Mucosa of stomach (tissue), 1 donor: ENCODE measurements around the gene SPATS2L.

Experiments
- H3K27me3 ChIP-seq: one replicate; pipeline ENCODE4 v1.7.0; 2013; ENCODE audit warnings: mild to moderate bottlenecking, low read length; ENCODE audit not compliant: control insufficient read depth, insufficient read depth
- H3K36me3 ChIP-seq: one replicate; pipeline ENCODE4 v1.7.0; 2013; ENCODE audit warnings: low read length; ENCODE audit not compliant: control insufficient read depth, insufficient read depth
- H3K4me1 ChIP-seq: one replicate; pipeline ENCODE4 v1.7.0; 2013; ENCODE audit warnings: mild to moderate bottlenecking, low read length; ENCODE audit not compliant: control insufficient read depth, insufficient read depth
- H3K4me3 ChIP-seq: one replicate; pipeline ENCODE4 v1.7.0; 2013; ENCODE audit warnings: low read length
- H3K9ac ChIP-seq: one replicate; pipeline ENCODE4 v1.7.0; 2013; ENCODE audit warnings: mild to moderate bottlenecking, low read length, moderate library complexity
- H3K9me3 ChIP-seq: one replicate; pipeline ENCODE4 v1.7.0; 2013; ENCODE audit warnings: mild to moderate bottlenecking, low read length, moderate library complexity; ENCODE audit not compliant: control insufficient read depth
- donor health status: Pancreatic carcinoma.

Gene SPATS2L

DNA sequence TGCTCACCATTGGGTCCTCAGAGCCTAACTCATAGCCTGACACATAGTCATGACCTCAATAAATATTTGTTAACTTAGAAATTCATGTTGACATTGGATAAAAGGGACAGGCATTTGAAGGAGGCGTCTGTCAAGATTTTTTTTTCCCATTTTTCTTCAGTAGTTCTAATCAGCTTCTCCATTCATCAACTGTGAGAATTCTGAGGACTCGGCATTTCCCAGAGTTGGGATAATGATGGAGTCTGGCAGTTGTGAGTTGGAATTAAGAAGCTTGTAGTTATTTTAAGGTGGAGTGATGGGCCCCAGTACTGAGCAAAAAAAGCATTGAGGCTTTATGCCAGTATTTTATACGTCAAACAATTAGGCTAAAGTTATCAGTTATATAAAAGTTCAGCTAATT is 4.6 kb downstream of the SPATS2L start:
- no peaks in the 10 kb centered on the region for H3K36me3 ChIP-seq
- H3K9ac ChIP-seq = no peak overlapping the region
- no peaks in the 10 kb centered on the region for H3K9me3 ChIP-seq
- peaks cover 13% of the 10 kb centered on the region for H3K4me1 ChIP-seq
- no peak overlapping the region for H3K4me3 ChIP-seq
- H3K27me3 ChIP-seq = no peaks in the 10 kb centered on the region

DNA sequence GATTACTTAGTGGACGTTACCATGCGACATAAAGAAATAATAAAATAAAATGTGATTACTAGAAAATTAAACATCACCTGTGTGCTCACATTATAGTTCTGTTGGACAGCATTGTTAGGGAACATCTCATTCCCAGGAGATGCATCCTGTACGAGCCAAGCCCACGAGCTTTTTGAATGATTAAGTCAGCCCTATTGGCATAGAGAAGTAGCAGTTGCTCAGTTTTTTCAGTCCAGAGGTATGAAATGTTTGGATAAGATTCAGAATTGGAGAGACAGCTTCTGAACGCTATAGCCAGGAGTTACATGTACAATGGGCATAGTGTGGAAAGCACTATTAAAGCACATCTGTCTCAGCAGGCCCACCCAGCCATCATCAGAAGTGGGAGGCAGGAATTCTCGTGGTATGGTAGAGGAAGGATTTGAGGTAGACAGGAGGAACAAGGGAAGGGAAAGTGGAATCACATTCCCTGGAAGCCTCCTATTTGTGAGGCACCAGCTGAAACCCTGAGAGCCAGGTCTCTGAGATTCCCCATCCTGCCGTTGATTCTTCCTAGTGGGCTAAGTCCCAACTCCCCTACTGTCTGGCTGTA is 8.6 kb downstream of the SPATS2L start:
- Histone ChIP-seq H3K36me3 (no peaks in the 10 kb centered on the region), H3K9me3 (no peaks in the 10 kb centered on the region), H3K27me3 (no peaks in the 10 kb centered on the region), H3K4me1 (peaks cover 38% of the 10 kb centered on the region), H3K4me3 (no peak overlapping the region), H3K9ac (no peak overlapping the region)

DNA sequence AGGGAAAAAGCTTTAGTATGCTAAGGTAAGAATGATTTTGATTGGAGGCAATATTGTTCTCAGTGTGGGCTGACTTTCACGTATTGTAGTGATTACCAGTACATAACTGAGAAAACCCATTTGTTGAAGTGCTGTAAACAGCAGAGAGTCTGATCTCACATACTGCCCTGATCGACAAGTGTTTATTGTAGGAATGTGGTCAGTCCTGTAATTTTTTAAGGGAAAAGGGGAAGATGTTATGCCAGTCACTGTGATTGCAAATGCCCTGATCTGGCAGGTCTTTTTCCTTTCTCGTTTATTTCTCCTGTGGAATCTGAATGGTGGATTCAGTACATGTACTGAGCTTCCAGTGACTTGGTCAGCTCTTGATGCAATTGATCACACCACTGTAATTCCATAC is 11.5 kb downstream of the SPATS2L start:
- Histone ChIP-seq H3K36me3 (no peaks in the 10 kb centered on the region), H3K4me3 (no peak overlapping the region), H3K9ac (no peak overlapping the region), H3K9me3 (no peaks in the 10 kb centered on the region), H3K27me3 (no peaks in the 10 kb centered on the region), H3K4me1 (peaks cover 25% of the 10 kb centered on the region)

DNA sequence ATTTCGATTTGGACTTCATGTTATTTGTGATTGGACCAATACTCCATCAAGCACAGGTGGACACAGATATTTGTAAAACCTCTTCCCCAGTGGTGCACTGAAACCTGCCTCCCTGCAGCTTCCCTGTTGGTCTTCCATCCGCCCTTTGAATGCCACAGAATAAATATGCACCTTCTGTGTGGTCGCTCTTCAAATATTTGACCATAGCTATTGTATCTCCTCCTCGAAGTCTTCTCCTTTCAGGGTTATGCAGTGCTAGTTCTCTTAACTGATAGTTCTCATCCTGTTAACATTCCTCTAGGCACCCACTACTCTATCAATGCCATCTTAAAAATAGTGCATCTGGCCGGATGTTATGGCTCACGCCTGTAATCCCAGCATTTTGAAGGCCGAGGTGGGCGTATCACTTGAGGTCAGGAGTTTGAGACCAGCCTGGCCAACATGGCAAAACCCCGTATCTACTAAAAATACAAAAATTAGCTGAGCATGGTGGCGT is 12.5 kb downstream of the SPATS2L start:
- Histone ChIP-seq H3K36me3 (no peaks in the 10 kb centered on the region), H3K4me3 (no peak overlapping the region), H3K9me3 (no peaks in the 10 kb centered on the region), H3K4me1 (peaks cover 25% of the 10 kb centered on the region), H3K9ac (no peak overlapping the region), H3K27me3 (no peaks in the 10 kb centered on the region)

DNA sequence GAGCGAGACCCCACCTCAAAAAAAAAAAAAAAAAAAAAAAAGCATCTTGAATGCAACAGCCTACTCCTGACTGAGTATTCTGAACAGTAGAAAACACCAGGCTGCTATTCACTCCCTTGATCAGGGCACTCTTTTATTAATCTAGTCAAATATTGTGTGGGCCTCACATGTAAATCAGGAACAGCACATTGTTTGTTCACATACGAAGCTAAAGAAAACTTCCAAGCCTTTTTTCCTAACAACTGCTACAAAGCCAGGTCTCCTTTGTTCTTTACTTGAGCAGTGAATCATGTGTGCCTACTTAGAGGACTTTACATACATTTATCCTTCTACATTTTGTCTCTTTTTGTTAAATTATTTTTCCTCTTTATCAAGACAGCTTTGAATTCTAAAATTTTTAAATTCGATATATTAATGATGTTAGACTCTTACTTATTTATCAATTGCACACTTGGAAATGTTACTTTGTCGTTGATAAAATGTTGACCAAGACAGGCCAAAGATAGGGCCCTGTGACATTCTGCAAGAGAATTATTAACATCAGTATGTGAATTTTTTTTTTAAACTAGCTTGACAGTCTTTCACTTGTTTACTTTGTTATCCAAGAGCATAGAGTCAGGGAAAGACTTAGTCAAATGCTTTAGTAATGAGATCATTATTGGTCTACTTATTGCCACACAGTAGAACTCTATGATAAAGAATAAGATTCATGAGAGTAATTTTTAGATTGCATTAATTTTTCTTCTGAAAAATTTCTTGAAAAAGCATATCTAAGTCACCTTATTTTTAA is 13.2 kb downstream of the SPATS2L start:
- H3K27me3 ChIP-seq = no peaks in the 10 kb centered on the region
- no peaks in the 10 kb centered on the region for H3K9me3 ChIP-seq
- no peaks in the 10 kb centered on the region for H3K36me3 ChIP-seq
- no peak overlapping the region for H3K9ac ChIP-seq
- no peak overlapping the region for H3K4me3 ChIP-seq
- H3K4me1 ChIP-seq = peaks cover 25% of the 10 kb centered on the region

DNA sequence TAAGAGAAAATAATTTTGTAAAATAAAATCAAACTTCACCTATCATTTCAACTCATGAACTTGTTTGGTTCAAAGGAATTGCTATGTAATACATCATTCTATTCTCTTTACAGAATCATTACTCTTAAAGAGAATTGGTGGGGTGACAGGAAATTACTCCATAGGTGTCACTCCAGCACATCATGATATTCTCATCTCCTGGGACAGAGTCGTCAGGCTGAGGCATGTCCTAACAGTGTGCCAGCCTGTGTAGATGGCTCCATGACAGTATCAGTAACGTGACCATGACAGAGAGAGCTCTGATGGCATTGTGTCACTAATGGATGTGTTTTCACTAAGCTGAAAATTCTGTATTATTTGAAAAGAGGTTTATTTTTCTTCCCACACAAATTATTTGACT is 13.9 kb downstream of the SPATS2L start:
- Histone ChIP-seq H3K36me3 (no peaks in the 10 kb centered on the region), H3K9ac (no peak overlapping the region), H3K9me3 (no peaks in the 10 kb centered on the region), H3K4me3 (no peak overlapping the region), H3K4me1 (peaks cover 25% of the 10 kb centered on the region), H3K27me3 (no peaks in the 10 kb centered on the region)

- Histone ChIP-seq H3K4me3 (no peak overlapping the region), H3K27me3 (no peaks in the 10 kb centered on the region), H3K4me1 (peaks cover 25% of the 10 kb centered on the region), H3K9ac (no peak overlapping the region), H3K36me3 (no peaks in the 10 kb centered on the region), H3K9me3 (no peaks in the 10 kb centered on the region)
Observed at GRCh38 chr2:200320991-200321390, 14.5 kb downstream of the SPATS2L start.

GRCh38 chr2:200321780-200322534 is 15.5 kb downstream of the SPATS2L start:
- Histone ChIP-seq H3K36me3 (no peaks in the 10 kb centered on the region), H3K9me3 (no peaks in the 10 kb centered on the region), H3K27me3 (no peaks in the 10 kb centered on the region), H3K4me3 (no peak overlapping the region), H3K4me1 (peaks cover 18% of the 10 kb centered on the region), H3K9ac (no peak overlapping the region)

DNA sequence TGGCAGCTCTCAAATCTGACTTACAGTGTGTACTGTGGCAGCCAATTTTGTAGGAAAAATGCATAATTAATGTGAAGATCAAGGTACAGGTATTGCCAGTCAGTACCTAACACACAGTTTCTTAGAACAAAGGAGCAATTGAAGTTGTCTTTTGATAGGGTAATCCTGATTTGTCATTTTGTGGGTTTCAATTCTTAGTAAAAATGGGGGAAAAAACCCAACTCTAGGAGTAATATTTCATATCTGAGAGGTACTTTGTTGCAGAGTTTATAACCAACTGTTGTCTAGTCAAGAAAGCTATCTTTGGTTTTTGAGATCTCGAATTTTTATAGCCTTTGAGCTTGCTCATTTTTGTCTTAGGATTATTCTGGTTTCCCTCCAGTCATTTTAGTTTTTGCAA is 16.1 kb downstream of the SPATS2L start:
- Histone ChIP-seq H3K36me3 (no peaks in the 10 kb centered on the region), H3K9ac (no peak overlapping the region), H3K27me3 (no peaks in the 10 kb centered on the region), H3K4me1 (peaks cover 14% of the 10 kb centered on the region), H3K9me3 (no peaks in the 10 kb centered on the region), H3K4me3 (no peak overlapping the region)

DNA sequence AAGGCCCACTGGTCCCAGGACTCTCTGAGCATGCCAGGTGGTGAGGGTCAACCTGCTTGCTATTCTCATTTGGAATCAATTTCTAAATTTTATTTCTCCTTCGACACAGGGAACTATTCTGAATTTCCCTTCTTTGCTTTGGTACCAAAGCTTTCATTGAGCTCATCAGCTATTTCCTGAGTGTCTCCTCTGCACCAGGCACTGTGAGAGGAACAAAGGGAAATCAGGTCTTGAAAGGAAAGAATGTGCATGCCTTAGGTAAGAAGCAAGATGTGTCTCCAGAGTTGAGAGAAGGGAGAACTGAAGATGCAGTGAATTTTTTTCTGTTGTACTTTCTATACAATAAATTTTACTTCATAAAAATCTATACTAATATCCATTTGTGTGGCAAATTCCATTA is 17.9 kb downstream of the SPATS2L start:
- Histone ChIP-seq H3K36me3 (no peaks in the 10 kb centered on the region), H3K27me3 (no peaks in the 10 kb centered on the region), H3K4me1 (peaks cover 6% of the 10 kb centered on the region), H3K9ac (no peak overlapping the region), H3K4me3 (no peak overlapping the region), H3K9me3 (no peaks in the 10 kb centered on the region)

DNA sequence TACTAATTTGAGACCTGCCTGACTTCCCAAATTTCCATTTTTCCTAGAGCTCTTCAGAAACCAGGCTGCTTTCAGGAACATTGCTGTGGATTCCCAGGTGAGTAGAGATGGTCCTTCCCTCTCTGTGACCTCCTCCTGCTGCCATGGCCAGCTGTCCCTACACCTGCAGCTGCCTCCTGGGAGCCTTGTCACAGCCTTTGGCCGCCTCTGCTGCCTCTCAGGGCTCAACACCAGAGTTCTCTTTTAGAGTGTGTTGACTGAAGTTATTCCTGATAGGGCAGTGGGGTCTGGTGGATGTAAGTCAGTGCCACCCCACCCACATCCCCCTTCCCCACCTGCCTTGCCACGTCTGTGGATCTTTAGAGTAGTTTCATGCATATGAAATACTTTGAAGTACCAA is 22.9 kb downstream of the SPATS2L start:
- no peaks in the 10 kb centered on the region for H3K27me3 ChIP-seq
- H3K4me3 ChIP-seq = no peak overlapping the region
- no peaks in the 10 kb centered on the region for H3K9me3 ChIP-seq
- H3K9ac ChIP-seq = no peak overlapping the region
- no peaks in the 10 kb centered on the region for H3K36me3 ChIP-seq
- H3K4me1 ChIP-seq = no peaks in the 10 kb centered on the region

DNA sequence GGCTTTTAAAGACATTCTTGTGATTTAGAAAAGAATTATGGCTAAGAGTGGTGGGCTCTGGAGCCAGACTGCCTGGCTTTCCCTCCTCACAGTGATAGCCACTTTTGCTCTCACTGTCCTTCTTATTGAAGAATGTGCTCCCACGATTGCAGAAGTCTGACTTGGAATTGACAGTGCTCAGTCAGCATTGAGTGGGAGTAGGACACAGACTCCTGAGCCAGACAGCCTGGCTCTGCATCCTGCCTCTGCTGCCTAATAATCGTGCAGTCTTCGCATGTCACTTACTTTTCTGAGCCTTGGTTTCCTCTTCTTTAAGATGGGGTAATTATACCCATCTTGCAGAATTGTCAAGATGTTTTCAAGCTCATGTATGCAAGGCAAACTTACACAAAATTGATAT is 23.3 kb downstream of the SPATS2L start:
- Histone ChIP-seq H3K36me3 (no peaks in the 10 kb centered on the region), H3K4me1 (no peaks in the 10 kb centered on the region), H3K9ac (no peak overlapping the region), H3K9me3 (no peaks in the 10 kb centered on the region), H3K4me3 (no peak overlapping the region), H3K27me3 (no peaks in the 10 kb centered on the region)
